PC-9 (cell line): Measurements from ENCODE around the gene COL25A1.

Source experiments
- EZH2 ChIP-seq: fragments of 200-600 bp; sonication (generic); IDR thresholded peaks from 2 replicates; pipeline ENCODE4 v1.8.0; 2017; ENCODE audit warnings: antibody characterized with exemption, low read depth
- TF ChIP-seq, protein P1 (sequence below): fragments of 200-600 bp; sonication (generic); conservative IDR thresholded peaks from 2 replicates; pipeline ENCODE4 v1.6.1; 2017; ENCODE audit warnings: mixed run types, antibody characterized with exemption, mild to moderate bottlenecking, moderate library complexity

DNA sequence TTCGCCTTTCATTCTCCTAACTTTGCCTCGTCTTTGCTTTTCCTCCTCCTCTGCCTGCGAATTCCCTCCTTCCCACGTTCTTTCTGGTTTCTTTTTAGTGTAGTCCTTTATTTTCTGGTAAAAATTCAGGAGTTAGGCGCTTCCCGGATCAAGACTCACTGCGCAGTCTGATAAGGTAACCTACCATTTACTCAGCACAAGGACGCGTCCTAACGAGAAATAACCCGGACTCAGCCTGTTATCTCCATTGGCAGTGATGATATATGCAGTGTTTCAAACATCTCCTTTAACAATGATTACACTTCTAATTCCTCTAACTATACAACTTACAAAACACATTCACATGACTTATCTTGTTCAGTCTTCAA lies 539.2 kb downstream of the COL25A1 start:
- TF ChIP-seq, protein P1, sequence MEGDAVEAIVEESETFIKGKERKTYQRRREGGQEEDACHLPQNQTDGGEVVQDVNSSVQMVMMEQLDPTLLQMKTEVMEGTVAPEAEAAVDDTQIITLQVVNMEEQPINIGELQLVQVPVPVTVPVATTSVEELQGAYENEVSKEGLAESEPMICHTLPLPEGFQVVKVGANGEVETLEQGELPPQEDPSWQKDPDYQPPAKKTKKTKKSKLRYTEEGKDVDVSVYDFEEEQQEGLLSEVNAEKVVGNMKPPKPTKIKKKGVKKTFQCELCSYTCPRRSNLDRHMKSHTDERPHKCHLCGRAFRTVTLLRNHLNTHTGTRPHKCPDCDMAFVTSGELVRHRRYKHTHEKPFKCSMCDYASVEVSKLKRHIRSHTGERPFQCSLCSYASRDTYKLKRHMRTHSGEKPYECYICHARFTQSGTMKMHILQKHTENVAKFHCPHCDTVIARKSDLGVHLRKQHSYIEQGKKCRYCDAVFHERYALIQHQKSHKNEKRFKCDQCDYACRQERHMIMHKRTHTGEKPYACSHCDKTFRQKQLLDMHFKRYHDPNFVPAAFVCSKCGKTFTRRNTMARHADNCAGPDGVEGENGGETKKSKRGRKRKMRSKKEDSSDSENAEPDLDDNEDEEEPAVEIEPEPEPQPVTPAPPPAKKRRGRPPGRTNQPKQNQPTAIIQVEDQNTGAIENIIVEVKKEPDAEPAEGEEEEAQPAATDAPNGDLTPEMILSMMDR: no peak
- TF ChIP-seq EZH2: no peak
